Suprapubic skin (tissue), 4 donors: ENCODE data around the gene GALNT15. TPM values are rescaled to one million over a fixed set of nuclear protein-coding genes. Genes with fewer than 3 reads are reported as not detected.
A peak's percentile ranks its signal among the peaks of the same experiment; 100 is the strongest.

Source experiments
- DNase-seq, 2 donors: peaks; one replicate each; pipeline ENCODE4 v3.0.0-alpha.2; 2019; ENCODE audit warnings: low spot score in 2 of 2
- H3K27ac ChIP-seq: fragments of 200-600 bp; sonication (generic); one replicate; pipeline ENCODE4 v1.5.1; 2019
- H3K27me3 ChIP-seq: fragments of 200-600 bp; sonication (generic); one replicate; pipeline ENCODE4 v1.5.1; 2019
- H3K36me3 ChIP-seq: fragments of 200-600 bp; sonication (generic); one replicate; pipeline ENCODE4 v1.5.1; 2019
- H3K4me1 ChIP-seq: fragments of 200-600 bp; sonication (generic); one replicate; pipeline ENCODE4 v1.5.1; 2019
- H3K4me3 ChIP-seq: fragments of 200-600 bp; sonication (generic); one replicate; pipeline ENCODE4 v1.5.1; 2019; ENCODE audit warnings: mild to moderate bottlenecking
- H3K9me3 ChIP-seq: fragments of 200-600 bp; sonication (generic); one replicate; pipeline ENCODE4 v1.5.1; 2019
- EP300 ChIP-seq: sonication (generic); formaldehyde crosslinking; IDR thresholded peaks from one replicate; pipeline ENCODE4 v1.6.1; 2017; ENCODE audit warnings: antibody characterized with exemption
- POLR2A ChIP-seq, 2 donors: fragments of 450-650 bp; IDR thresholded peaks; one replicate each; pipeline ENCODE4 v1.6.1; 2017; ENCODE audit warnings: antibody characterized with exemption in 2 of 2, mild to moderate bottlenecking in 2 of 2, moderate library complexity in 2 of 2
- POLR2AphosphoS5 ChIP-seq, 3 donors: sonication (generic); formaldehyde crosslinking; IDR thresholded peaks; one replicate each; pipeline ENCODE4 v1.6.1; 2017; ENCODE audit warnings: antibody characterized with exemption in 3 of 3
- WGBS: methylation state at CpG from one replicate; pipeline ENCODE4 v1.1.5; 2018; 5-methylcytosine and 5-hydroxymethylcytosine counted together
- total RNA-seq, 4 donors: library from RNA; depleted of rRNA; stranded (reverse); fragments of >200 nt; gene quantifications; one replicate each; pipeline ENCODE4 v1.1.0, GENCODE V29; 2016
- TF ChIP-seq, protein P1 (sequence below), 2 donors: fragments of 200-600 bp in 1 of 2; fragments of 450-650 bp in 1 of 2; sonication (generic) in 1 of 2; IDR thresholded peaks; one replicate each; pipeline ENCODE4 v1.5.1; 2016 to 2019; ENCODE audit warnings: antibody characterized with exemption in 2 of 2, mild to moderate bottlenecking in 1 of 2, moderate library complexity in 1 of 2

Gene GALNT15
- total RNA-seq, 4 donors from 2014 or later, result 15.5 to 113 (median 49.1) TPM

DNA sequence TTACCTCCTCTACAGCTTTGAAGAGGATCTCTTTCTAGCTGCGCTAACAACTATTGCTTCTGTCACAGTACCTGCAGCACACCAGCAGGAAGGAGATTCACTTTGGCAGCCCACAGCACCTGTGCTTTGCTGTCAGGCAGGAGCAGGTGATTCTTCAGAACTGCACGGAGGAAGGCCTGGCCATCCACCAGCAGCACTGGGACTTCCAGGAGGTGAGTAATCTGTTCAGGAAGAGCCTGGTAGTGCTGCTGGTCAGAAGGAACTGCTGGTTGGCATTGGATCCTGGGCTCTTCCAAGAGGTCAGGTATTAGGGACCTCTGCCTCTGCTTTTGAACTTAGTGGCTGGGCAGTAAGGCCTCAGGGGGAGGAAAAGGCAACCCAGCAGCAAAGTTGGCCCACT, 48.1 kb downstream of the GALNT15 start:
- Histone ChIP-seq H3K36me3 (peaks cover 27% of the 10 kb centered on the region), H3K27ac (no peak overlapping the region), H3K27me3 (no peaks in the 10 kb centered on the region), H3K4me1 (no peaks in the 10 kb centered on the region), H3K9me3 (no peaks in the 10 kb centered on the region), H3K4me3 (no peak overlapping the region)
- 80% methylated on average over 2 of the region's 2 CpGs for WGBS
- DNase-seq, result peak in 1 of 2 donors; percentile 49
- TF ChIP-seq POLR2AphosphoS5 (IDR thresholded peaks at IDR 0.05) (no peak), POLR2A (IDR thresholded peaks at IDR 0.05) (no peak), EP300 (no peak)
- TF ChIP-seq, protein P1, sequence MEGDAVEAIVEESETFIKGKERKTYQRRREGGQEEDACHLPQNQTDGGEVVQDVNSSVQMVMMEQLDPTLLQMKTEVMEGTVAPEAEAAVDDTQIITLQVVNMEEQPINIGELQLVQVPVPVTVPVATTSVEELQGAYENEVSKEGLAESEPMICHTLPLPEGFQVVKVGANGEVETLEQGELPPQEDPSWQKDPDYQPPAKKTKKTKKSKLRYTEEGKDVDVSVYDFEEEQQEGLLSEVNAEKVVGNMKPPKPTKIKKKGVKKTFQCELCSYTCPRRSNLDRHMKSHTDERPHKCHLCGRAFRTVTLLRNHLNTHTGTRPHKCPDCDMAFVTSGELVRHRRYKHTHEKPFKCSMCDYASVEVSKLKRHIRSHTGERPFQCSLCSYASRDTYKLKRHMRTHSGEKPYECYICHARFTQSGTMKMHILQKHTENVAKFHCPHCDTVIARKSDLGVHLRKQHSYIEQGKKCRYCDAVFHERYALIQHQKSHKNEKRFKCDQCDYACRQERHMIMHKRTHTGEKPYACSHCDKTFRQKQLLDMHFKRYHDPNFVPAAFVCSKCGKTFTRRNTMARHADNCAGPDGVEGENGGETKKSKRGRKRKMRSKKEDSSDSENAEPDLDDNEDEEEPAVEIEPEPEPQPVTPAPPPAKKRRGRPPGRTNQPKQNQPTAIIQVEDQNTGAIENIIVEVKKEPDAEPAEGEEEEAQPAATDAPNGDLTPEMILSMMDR (IDR thresholded peaks at IDR 0.05), result no peak

GRCh38 chr3:16224325-16224724, 49.8 kb downstream of the GALNT15 start:
- no peak overlapping the region for H3K27ac ChIP-seq
- H3K9me3 ChIP-seq, result no peaks in the 10 kb centered on the region
- no peak for TF ChIP-seq POLR2AphosphoS5 (IDR thresholded peaks at IDR 0.05)
- TF ChIP-seq EP300, result no peak
- TF ChIP-seq POLR2A (IDR thresholded peaks at IDR 0.05), result no peak
- TF ChIP-seq, protein P1 (IDR thresholded peaks at IDR 0.05), result no peak
- H3K27me3 ChIP-seq, result no peaks in the 10 kb centered on the region
- H3K36me3 ChIP-seq, result peaks cover 23% of the 10 kb centered on the region
- 91% methylated on average over 2 of the region's 2 CpGs for WGBS
- H3K4me1 ChIP-seq, result no peaks in the 10 kb centered on the region
- H3K4me3 ChIP-seq, result no peak overlapping the region
- no peak for DNase-seq

DNA sequence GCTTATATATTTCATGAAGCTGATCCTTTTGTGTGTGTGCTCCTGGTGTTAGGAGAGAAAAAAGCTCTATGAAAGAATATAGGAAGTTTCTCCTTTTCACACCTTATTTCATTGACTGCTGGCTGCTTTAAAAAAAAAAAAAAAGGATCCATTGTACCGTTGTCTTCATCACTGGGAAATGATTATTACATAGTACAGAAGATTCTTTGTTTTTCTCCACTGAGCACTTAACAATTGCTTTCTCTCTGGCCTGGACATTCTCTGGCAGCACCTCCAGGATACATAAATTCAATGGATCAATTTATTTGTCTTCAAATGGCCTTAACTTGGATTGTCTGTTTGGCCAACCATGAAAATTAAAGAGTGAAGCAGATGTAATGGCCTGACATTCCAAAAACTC, 53.1 kb downstream of the GALNT15 start:
- H3K4me1 ChIP-seq, result no peaks in the 10 kb centered on the region
- H3K27me3 ChIP-seq, result no peaks in the 10 kb centered on the region
- no peak for DNase-seq
- H3K36me3 ChIP-seq, result peaks cover 5% of the 10 kb centered on the region
- TF ChIP-seq EP300 (no peak), POLR2A (IDR thresholded peaks at IDR 0.05) (no peak), POLR2AphosphoS5 (IDR thresholded peaks at IDR 0.05) (no peak)
- TF ChIP-seq, protein P1 (IDR thresholded peaks at IDR 0.05), result no peak
- 41% methylated on average over 1 of the region's 1 CpG for WGBS
- no peak overlapping the region for H3K4me3 ChIP-seq
- no peaks in the 10 kb centered on the region for H3K9me3 ChIP-seq
- H3K27ac ChIP-seq, result no peak overlapping the region

- Histone ChIP-seq H3K4me3 (no peak overlapping the region), H3K27me3 (no peaks in the 10 kb centered on the region), H3K27ac (no peak overlapping the region), H3K36me3 (no peaks in the 10 kb centered on the region), H3K9me3 (no peaks in the 10 kb centered on the region), H3K4me1 (no peaks in the 10 kb centered on the region)
- TF ChIP-seq POLR2A (IDR thresholded peaks at IDR 0.05) (no peak), POLR2AphosphoS5 (IDR thresholded peaks at IDR 0.05) (no peak), EP300 (no peak)
- TF ChIP-seq, protein P1 (IDR thresholded peaks at IDR 0.05), result no peak
- no peak for DNase-seq
Measured at GRCh38 chr3:16229681-16230080, 55.2 kb downstream of the GALNT15 start.

GRCh38 chr3:16231983-16232382, 57.5 kb downstream of the GALNT15 start:
- Histone ChIP-seq H3K36me3 (no peaks in the 10 kb centered on the region), H3K27me3 (no peaks in the 10 kb centered on the region), H3K4me3 (no peak overlapping the region), H3K9me3 (no peaks in the 10 kb centered on the region), H3K27ac (no peak overlapping the region), H3K4me1 (no peaks in the 10 kb centered on the region)
- peak in 1 of 2 donors; percentile 48 for DNase-seq
- TF ChIP-seq POLR2A (IDR thresholded peaks at IDR 0.05) (no peak), EP300 (no peak), POLR2AphosphoS5 (IDR thresholded peaks at IDR 0.05) (no peak)
- TF ChIP-seq, protein P1 (IDR thresholded peaks at IDR 0.05), result no peak
- 96% methylated on average over 2 of the region's 2 CpGs for WGBS
